HG02870 (cell line): Measurements from ENCODE around the gene ZBTB17.
"Not testable (repeated sequence)": the region's sequence is repeated elsewhere in the genome, so short reads cannot be mapped to it uniquely, and the experiment has no call there.

Experiments used
- ATAC-seq: cut with Tn5 transposase; IDR thresholded peaks from one replicate; pipeline ENCODE4 v1.9.1; 2021; ENCODE audit warnings: mild to moderate bottlenecking, moderate library complexity; ENCODE audit not compliant: unreplicated experiment

Gene ZBTB17

GRCh38 chr1:15911141-15911540 is 64.8 kb downstream of the ZBTB17 start:
- ATAC-seq, result no peak

- no peak for ATAC-seq
Measured at GRCh38 chr1:15908597-15908996, 67.3 kb downstream of the ZBTB17 start.

GRCh38 chr1:15902882-15903281 is 73.0 kb downstream of the ZBTB17 start:
- no peak for ATAC-seq

- ATAC-seq, result no peak
Measured at GRCh38 chr1:15900662-15901279, 75.1 kb downstream of the ZBTB17 start.

- ATAC-seq, result no peak
Measured at GRCh38 chr1:15899266-15899665, 76.6 kb downstream of the ZBTB17 start.

- ATAC-seq, result not testable (repeated sequence)
Measured at GRCh38 chr1:15896841-15897610, 78.9 kb downstream of the ZBTB17 start.

GRCh38 chr1:15895233-15895632 is 80.7 kb downstream of the ZBTB17 start:
- ATAC-seq, result no peak

- not testable (repeated sequence) for ATAC-seq
Measured at GRCh38 chr1:15892857-15893599, 82.9 kb downstream of the ZBTB17 start.
